GM15510 (cell line): ENCODE measurements around the gene PCNT.

Experiments used
- POLR2A ChIP-seq: IDR thresholded peaks from 3 replicates; pipeline ENCODE4 v1.6.1; 2011; ENCODE audit warnings: borderline replicate concordance; ENCODE audit not compliant: insufficient read length; ENCODE audit errors: extremely low read depth

PCNT gene

GRCh38 chr21:46428286-46428685, 104.3 kb downstream of the PCNT start:
- TF ChIP-seq POLR2A: no peak

- TF ChIP-seq POLR2A: no peak
Measured at GRCh38 chr21:46428987-46429710, 105.2 kb downstream of the PCNT start.

GRCh38 chr21:46429754-46430681, 106.1 kb downstream of the PCNT start:
- no peak for TF ChIP-seq POLR2A

GRCh38 chr21:46431448-46431847, 107.5 kb downstream of the PCNT start:
- TF ChIP-seq POLR2A: no peak

GRCh38 chr21:46431884-46432488, 108.0 kb downstream of the PCNT start:
- TF ChIP-seq POLR2A: no peak

GRCh38 chr21:46434322-46434958, 110.5 kb downstream of the PCNT start:
- TF ChIP-seq POLR2A: no peak

- TF ChIP-seq POLR2A: no peak
Measured at GRCh38 chr21:46435786-46436227, 111.9 kb downstream of the PCNT start.

- TF ChIP-seq POLR2A: no peak
Measured at GRCh38 chr21:46436621-46437020, 112.7 kb downstream of the PCNT start.

- no peak for TF ChIP-seq POLR2A
Measured at GRCh38 chr21:46437096-46437498, 113.1 kb downstream of the PCNT start.

GRCh38 chr21:46437511-46437910, 113.6 kb downstream of the PCNT start:
- no peak for TF ChIP-seq POLR2A

GRCh38 chr21:46438241-46438640, 114.3 kb downstream of the PCNT start:
- no peak for TF ChIP-seq POLR2A

- TF ChIP-seq POLR2A: no peak
Measured at GRCh38 chr21:46439906-46440305, 116.0 kb downstream of the PCNT start.

GRCh38 chr21:46441331-46441730, 117.4 kb downstream of the PCNT start:
- no peak for TF ChIP-seq POLR2A

GRCh38 chr21:46441961-46442498, 118.1 kb downstream of the PCNT start:
- no peak for TF ChIP-seq POLR2A
